ENCODE measurements around the gene NPAT.

GRCh38 chr11:108224911-108225786 is 2.7 kb upstream of the NPAT start:
- TF ChIP-seq POLR2A (IDR thresholded peaks at IDR 0.05; ENCODE audit: low read length) (no peak), GATA1 (IDR thresholded peaks at IDR 0.05; ENCODE audit: low read depth, low read length) (no peak)
